GM18909 (cell line): ENCODE results near the gene ACOXL.
"Not testable (repeated sequence)": the region's sequence is repeated elsewhere in the genome, so short reads cannot be mapped to it uniquely, and the experiment has no call there.

Source experiments
- ATAC-seq: cut with Tn5 transposase; IDR thresholded peaks from one replicate; pipeline ENCODE4 v1.9.1; 2021; ENCODE audit warnings: mild to moderate bottlenecking; ENCODE audit not compliant: unreplicated experiment, poor library complexity

Gene ACOXL

GRCh38 chr2:110851531-110851930 is 119.2 kb downstream of the ACOXL start:
- no peak for ATAC-seq

- no peak for ATAC-seq
Measured at GRCh38 chr2:110852051-110852450, 119.7 kb downstream of the ACOXL start.

GRCh38 chr2:110852541-110853263 is 120.3 kb downstream of the ACOXL start:
- no peak for ATAC-seq

GRCh38 chr2:110853516-110853915 is 121.1 kb downstream of the ACOXL start:
- ATAC-seq: no peak

GRCh38 chr2:110853948-110854347 is 121.6 kb downstream of the ACOXL start:
- ATAC-seq: no peak

- ATAC-seq: no peak
Measured at GRCh38 chr2:110854355-110855081, 122.1 kb downstream of the ACOXL start.

GRCh38 chr2:110855841-110856240 is 123.5 kb downstream of the ACOXL start:
- ATAC-seq: not testable (repeated sequence)

GRCh38 chr2:110858135-110858725 is 125.9 kb downstream of the ACOXL start:
- ATAC-seq: peak; percentile 90

- no peak for ATAC-seq
Measured at GRCh38 chr2:110858993-110859701, 126.8 kb downstream of the ACOXL start.

GRCh38 chr2:110860630-110861029 is 128.3 kb downstream of the ACOXL start:
- no peak for ATAC-seq

GRCh38 chr2:110861616-110862260 is 129.4 kb downstream of the ACOXL start:
- no peak for ATAC-seq

- ATAC-seq: no peak
Measured at GRCh38 chr2:110863726-110864125, 131.4 kb downstream of the ACOXL start.

- no peak for ATAC-seq
Measured at GRCh38 chr2:110864176-110864575, 131.8 kb downstream of the ACOXL start.

- no peak for ATAC-seq
Measured at GRCh38 chr2:110864731-110865130, 132.4 kb downstream of the ACOXL start.

- ATAC-seq: peak; percentile 91
Measured at GRCh38 chr2:110865188-110865587, 132.8 kb downstream of the ACOXL start.

- ATAC-seq: no peak
Measured at GRCh38 chr2:110866045-110866444, 133.7 kb downstream of the ACOXL start.

GRCh38 chr2:110866466-110866865 is 134.1 kb downstream of the ACOXL start:
- no peak for ATAC-seq

- ATAC-seq: no peak
Measured at GRCh38 chr2:110867078-110867477, 134.7 kb downstream of the ACOXL start.

GRCh38 chr2:110868971-110869370 is 136.6 kb downstream of the ACOXL start:
- no peak for ATAC-seq
